NOMO-1 treated with dmso at 0.1 percent for 144 hours (cell line): Measurements from ENCODE around the gene ITPKC.
A peak's percentile ranks its signal among the peaks of the same experiment; 100 is the strongest.
"Not testable (repeated sequence)": the region's sequence is repeated elsewhere in the genome, so short reads cannot be mapped to it uniquely, and the experiment has no call there.

Experiments
- DNase-seq: peaks from one replicate; lab custom pipeline; 2025; ENCODE audit not compliant: unreplicated experiment; lab: John Stamatoyannopoulos, UW

ITPKC gene

DNA sequence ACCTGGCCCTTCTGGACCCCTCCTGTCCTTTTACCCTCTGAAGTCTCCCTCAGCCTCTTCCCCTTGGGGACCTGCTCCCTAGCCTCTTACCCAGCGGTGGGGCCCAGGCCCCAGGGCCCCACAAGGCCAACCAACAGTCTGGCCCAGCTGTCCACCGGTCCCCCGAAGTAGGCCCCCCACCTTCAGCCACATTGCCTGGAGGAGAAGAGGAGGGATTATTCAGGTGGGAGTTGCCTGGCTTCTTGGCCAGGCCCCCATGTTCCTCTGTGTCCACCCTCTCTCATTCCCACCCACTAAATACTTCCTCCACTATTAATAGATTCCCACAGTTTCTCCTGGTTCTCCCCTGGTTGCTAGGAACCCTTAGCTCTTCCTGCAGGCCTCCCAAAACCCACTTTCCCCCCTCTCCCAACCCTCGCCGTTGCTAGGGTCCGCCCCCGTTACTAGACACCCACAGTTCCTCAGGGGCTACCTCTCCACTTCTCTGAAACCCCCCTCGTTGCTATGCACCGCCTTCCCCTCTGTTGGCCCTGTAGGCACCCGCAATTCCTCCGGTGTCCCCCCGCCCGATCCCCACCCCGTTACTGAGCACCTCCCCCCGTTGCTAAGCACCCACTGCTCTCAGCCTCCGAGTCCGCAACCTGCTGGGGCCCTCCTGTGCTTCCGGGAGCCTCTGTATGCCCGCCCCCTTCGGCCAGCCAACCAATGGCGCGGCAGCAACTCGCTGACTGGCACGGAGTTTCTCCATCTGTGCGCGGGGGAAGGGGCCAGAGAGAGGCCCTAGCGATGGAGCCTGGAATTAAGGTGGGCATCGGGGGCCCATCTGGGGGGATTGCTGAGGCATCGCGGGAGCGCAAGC lies 2.2 kb upstream of the ITPKC start:
- DNase-seq: peak; percentile 76

- DNase-seq: no peak
Measured at GRCh38 chr19:40716031-40716481, 856 bp upstream of the ITPKC start.

DNA sequence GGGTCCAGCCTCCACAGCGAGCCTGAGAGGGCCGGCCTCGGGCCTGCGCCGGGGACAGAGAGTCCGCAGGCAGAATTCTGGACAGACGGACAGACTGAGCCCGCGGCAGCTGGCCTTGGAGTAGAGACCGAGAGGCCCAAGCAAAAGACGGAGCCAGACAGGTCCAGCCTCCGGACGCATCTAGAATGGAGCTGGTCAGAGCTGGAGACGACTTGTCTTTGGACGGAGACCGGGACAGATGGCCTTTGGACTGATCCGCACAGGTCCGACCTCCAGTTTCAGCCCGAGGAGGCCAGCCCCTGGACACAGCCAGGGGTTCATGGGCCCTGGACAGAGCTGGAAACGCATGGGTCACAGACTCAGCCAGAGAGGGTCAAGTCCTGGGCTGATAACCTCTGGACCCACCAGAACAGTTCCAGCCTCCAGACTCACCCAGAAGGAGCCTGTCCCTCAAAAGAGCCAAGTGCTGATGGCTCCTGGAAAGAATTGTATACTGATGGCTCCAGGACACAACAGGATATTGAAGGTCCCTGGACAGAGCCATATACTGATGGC lies 490 bp downstream of the ITPKC start:
- no peak for DNase-seq

GRCh38 chr19:40717880-40718773 lies 1.2 kb downstream of the ITPKC start:
- DNase-seq: no peak

- DNase-seq: no peak
Measured at GRCh38 chr19:40718774-40719391, 2.0 kb downstream of the ITPKC start.

DNA sequence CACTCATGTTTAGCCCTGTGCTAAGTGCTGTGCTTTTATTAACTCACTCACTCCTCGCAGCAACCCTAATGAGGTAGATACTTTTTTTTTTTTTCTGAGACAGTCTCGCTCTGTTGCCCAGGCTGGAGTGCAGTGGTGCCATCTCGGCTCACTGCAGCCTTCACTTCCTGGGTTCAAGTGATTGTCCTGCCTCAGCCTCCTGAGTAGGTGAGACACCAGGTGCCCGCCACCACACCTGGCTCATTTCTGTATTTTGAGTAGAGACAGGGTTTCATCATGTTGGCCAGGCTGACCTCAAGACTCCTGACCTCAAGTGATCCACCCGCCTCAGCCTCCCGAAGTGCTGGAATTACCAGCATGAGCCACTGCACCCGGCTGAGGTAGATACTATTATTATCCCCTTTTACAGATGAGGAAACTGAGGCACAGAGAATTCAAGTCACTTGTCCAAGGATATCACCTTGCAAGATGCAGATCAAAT lies 2.5 kb downstream of the ITPKC start:
- DNase-seq: no peak

DNA sequence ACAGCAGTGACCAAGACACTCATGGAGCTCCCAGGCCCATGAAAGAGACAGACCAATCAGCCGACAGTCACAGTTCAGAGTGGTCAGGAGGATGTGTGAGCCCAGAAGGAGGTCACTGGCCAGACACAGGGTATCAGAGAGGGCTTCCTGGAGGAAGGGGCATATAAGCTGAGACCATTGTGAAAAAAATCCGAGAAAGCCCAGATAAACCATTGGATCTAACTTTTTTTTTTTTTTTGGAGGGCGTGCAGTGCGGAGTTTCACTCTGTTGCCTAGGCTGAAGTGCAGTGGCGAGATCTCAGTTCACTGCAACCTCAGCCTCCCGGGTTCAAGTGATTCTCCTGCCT lies 4.2 kb downstream of the ITPKC start:
- DNase-seq: no peak

DNA sequence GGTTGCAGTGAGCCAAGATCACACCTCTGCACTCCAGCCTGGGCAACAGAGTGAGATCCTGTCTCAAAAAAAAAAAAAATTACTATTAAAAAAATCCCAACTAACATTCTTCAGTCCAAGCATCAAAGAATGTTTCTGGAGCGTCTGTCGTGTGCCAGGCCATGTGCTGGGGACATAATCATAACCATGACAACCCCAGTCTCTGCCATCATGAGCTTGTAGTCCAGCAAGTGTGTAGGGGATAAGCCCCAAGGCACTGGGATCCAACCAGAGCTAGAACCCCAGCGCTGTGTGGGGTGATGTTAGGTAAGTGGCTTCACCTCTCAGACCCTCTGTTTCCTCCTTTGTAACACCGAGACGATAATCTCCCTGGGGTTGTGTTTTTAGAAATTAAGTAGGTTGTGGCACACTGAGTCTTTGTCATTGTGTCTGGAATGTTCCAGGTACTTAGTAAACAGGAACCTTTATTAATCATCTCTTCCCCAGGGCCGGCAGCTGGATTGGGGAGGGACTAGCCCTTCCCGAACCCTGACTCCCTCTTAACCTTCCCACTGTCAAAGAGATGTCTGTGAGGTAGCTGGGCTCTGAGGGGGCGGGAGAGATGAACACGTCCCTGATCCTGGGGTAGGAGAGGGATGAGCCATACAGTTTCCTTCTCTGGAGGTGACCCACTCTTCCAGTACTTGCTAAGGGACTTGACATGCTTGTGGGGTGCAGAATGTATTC lies 5.2 kb downstream of the ITPKC start:
- DNase-seq: no peak

DNA sequence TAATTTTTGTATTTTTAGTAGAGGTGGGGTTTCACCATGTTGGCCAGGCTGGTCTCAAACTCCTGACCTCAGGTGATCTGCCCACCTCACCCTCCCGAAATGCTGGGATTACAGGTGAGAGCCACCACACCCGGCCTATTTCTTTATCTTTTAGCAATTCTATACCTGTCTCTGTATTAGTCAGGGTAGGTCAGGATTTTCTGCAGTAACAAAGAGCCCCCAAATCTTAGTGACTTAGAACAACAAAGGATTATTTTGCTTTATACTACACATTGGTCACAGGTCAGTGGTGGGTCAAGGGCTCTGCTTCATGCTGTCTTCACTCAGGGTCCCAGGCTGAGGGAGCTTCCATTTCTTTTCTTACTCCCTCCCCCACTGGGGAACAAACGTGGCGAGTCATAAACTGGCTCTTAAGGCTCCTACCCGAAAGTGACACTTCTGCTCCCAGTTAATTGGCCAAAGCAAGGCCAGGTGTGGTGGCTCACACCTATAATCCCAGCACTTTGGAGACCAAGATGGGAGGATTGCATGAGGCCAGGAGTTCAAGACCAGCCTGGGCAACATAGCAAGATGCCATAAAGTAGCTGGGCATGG lies 6.8 kb downstream of the ITPKC start:
- no peak for DNase-seq

GRCh38 chr19:40724315-40724714 lies 7.4 kb downstream of the ITPKC start:
- DNase-seq: no peak

DNA sequence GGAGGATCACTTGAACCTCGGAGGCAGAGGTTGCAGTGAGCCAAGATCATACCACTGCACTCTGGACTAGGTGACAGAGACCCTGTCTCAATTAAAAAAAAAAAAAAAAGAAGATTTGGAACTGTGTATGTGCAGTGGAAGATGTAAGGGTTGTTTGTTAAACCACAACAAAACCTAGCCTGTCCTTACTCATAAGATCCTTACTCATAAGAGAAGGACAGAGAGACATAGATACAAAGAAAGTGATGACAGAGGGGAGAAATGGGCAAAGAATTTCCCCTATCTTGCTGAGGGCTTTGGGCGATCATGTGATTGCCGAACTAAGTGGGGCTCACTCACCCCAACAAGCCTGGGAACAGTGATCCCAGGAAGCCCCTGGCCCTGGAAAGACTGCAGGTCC lies 7.9 kb downstream of the ITPKC start:
- DNase-seq: no peak

GRCh38 chr19:40726279-40726678 lies 9.4 kb downstream of the ITPKC start:
- no peak for DNase-seq

GRCh38 chr19:40730065-40730464 lies 13.2 kb downstream of the ITPKC start:
- DNase-seq: not testable (repeated sequence)

DNA sequence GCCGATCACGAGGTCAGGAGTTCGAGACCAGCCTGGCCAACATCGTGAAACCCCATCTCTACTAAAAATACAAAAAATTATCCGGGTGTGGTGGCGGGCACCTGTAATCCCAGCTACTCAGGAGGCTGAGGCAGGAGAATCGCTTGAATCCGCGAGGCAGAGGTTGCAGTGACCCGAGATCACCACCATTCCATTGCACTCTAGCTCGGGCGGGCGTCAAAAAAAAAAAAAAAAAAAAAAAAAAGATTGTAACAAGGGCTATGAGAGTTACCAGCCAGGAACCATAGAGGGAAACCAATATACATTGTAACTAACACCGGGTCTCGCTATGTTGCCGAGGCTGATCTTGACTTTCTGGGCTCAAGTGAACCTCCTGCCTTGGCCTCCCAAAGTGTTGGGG lies 15.4 kb downstream of the ITPKC start:
- not testable (repeated sequence) for DNase-seq

DNA sequence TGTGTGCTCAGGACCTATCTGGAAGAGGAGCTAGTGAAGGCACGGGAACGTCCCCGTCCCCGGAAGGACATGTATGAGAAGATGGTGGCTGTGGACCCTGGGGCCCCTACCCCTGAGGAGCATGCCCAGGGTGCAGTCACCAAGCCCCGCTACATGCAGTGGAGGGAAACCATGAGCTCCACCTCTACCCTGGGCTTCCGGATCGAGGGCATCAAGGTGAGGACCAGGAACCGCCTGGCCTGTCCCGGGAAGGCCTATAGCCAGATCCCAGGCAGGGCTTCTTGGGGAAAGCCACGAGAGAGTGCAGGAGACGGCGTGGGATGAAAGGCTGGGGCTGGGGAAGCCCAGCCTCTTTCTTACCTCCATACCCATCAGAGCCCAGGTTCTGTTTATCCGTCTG lies 16.2 kb downstream of the ITPKC start:
- no peak for DNase-seq

DNA sequence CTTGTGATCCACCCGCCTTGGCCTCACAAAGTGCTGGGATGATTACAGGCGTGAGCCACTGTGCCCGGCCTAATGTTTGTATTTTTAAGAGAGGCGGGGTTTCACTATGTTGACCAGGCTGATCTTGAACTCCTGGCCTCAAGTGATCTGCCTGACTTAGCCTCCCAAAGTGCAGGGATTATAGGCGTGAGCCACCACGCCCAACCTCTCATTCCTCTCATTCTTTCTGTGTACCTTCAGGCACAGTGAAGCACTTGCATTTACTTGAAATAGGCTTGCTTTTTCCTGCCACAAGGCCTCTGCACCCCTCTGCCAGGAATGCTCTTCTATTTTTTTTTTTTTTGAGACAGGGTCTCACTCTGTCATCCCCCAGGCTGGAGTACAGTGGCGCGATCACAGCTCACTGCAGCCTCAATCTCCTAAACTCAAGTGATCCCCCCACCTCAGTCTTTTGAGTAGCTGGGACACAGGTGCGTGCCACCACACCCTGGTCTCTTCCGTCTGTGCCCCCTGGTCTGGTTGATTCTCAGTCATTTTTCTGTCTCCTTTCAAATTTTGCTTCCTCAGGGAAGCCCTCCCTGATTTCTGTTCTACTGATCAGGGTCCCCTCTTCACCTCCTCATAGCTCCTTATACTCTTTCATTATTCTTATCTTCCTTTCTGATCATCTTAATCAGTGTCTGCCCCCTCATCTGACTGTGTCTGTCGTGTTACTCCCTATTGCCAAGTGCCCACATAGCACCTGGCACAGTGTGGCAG lies 18.3 kb downstream of the ITPKC start:
- DNase-seq: no peak

- no peak for DNase-seq
Measured at GRCh38 chr19:40736661-40737060, 19.7 kb downstream of the ITPKC start.

DNA sequence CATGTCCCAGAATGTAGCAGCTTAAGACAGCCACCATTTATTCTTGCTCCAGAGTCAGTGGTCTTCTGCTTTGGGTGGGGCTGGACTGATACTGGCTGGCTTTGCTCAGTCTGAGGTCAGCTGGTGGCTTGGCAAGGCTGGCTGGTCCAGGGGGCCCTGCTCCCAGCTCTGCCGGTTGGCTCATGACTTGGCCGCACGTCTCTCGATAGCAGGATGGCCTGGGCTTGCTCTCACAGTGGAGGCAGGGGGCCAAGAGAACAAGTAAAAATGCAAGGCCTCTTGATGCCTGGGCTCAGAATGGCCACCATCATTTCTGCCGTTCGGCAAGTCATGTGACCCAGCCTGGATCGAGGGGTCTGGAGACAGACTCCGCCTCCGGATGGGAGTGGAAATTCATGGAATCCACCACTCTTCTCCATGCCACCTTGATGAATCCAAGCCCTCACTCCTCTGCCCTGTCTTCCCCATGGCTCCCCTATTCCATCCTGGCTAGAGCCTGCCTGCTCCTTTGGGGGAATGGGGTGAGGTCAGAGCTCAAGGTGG lies 20.3 kb downstream of the ITPKC start:
- DNase-seq: no peak
